HEK293T (cell line): ENCODE data around the gene CCR8.
"Not testable (repeated sequence)": the region's sequence is repeated elsewhere in the genome, so short reads cannot be mapped to it uniquely, and the experiment has no call there.

Experiments
- CTCF ChIA-PET: fragments of 350-600 bp; formaldehyde crosslinking; extraction: SDS; loops from one replicate; lab custom pipeline; 2021; ENCODE audit warnings: antibody characterized with exemption, inconsistent platforms; lab: Yijun Ruan, JAX
- POLR2A ChIA-PET: fragments of 350-600 bp; formaldehyde crosslinking; extraction: SDS; loops from one replicate; lab custom pipeline; 2020; ENCODE audit warnings: antibody characterized with exemption, inconsistent platforms; lab: Yijun Ruan, JAX
- DNase-seq: peaks from one replicate; pipeline ENCODE4 v3.0.0; 2012; ENCODE audit warnings: mixed read lengths; ENCODE audit errors: extremely low spot score
- ARNT ChIP-seq: fragments of 450-650 bp; IDR thresholded peaks from 2 replicates; pipeline ENCODE4 v1.6.1; 2017; ENCODE audit warnings: mild to moderate bottlenecking
- BHLHE40 ChIP-seq: fragments of 450-650 bp; IDR thresholded peaks from 2 replicates; pipeline ENCODE4 v1.6.1; 2016; ENCODE audit warnings: mild to moderate bottlenecking, moderate library complexity, borderline replicate concordance
- CTBP1 ChIP-seq: fragments of 450-650 bp; IDR thresholded peaks from 2 replicates; pipeline ENCODE4 v1.6.1; 2016; ENCODE audit warnings: borderline replicate concordance
- ELF4 ChIP-seq: fragments of 450-650 bp; IDR thresholded peaks from 2 replicates; pipeline ENCODE4 v1.6.1; 2017; ENCODE audit warnings: antibody characterized with exemption
- FOXA1 ChIP-seq: fragments of 450-650 bp; IDR thresholded peaks from 2 replicates; pipeline ENCODE4 v1.6.1; 2016; ENCODE audit warnings: mild to moderate bottlenecking
- FOXK2 ChIP-seq: fragments of 450-650 bp; IDR thresholded peaks from 2 replicates; pipeline ENCODE4 v1.6.1; 2016; ENCODE audit warnings: mild to moderate bottlenecking
- FOXM1 ChIP-seq: fragments of 450-650 bp; IDR thresholded peaks from 2 replicates; pipeline ENCODE4 v1.6.1; 2017; ENCODE audit warnings: mild to moderate bottlenecking, borderline replicate concordance
- HDGF ChIP-seq: fragments of 450-650 bp; IDR thresholded peaks from 2 replicates; pipeline ENCODE4 v1.6.1; 2017; ENCODE audit warnings: antibody characterized with exemption, borderline replicate concordance
- L3MBTL2 ChIP-seq: fragments of 450-650 bp; conservative IDR thresholded peaks from 2 replicates; pipeline ENCODE4 v1.6.1; 2016; ENCODE audit warnings: mild to moderate bottlenecking
- LEF1 ChIP-seq: fragments of 450-650 bp; IDR thresholded peaks from 2 replicates; pipeline ENCODE4 v1.6.1; 2017; ENCODE audit warnings: mild to moderate bottlenecking, borderline replicate concordance
- NFRKB ChIP-seq: fragments of 450-650 bp; IDR thresholded peaks from 2 replicates; pipeline ENCODE4 v1.6.1; 2016; ENCODE audit warnings: mild to moderate bottlenecking, moderate library complexity
- SP1 ChIP-seq: fragments of 450-650 bp; IDR thresholded peaks from 2 replicates; pipeline ENCODE4 v1.6.1; 2017
- SUZ12 ChIP-seq: fragments of 450-650 bp; IDR thresholded peaks from 2 replicates; pipeline ENCODE4 v1.6.1; 2016; ENCODE audit warnings: mild to moderate bottlenecking
- TARDBP ChIP-seq: fragments of 450-650 bp; IDR thresholded peaks from 2 replicates; pipeline ENCODE4 v1.6.1; 2016
- ZNF384 ChIP-seq: fragments of 450-650 bp; IDR thresholded peaks from 2 replicates; pipeline ENCODE4 v1.6.1; 2016
- TF ChIP-seq, protein P1 (sequence below): fragments of 450-650 bp; IDR thresholded peaks from 2 replicates; pipeline ENCODE4 v1.6.1; 2016

CCR8 gene

DNA sequence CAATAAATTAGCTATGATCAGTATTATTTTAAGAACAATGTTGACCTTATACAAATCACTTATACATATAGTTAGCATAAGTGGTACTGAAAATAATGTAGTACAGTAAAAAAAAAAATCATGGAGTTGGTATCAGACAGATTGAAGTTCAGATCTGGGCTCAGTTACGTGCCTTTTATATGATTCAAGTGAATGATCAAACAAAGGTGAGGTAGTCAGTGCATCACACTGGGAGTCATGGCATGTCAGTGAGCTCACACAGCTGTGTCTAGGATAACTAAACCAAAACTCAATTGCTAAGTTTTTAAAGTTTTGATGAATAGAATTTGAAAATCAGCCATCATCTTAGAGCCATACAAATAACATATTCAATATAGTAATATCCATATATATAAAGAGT, 11.2 kb upstream of the CCR8 start:
- no peak for DNase-seq
- ChIA-PET CTCF (no interaction called here), POLR2A (no interaction called here)
- TF ChIP-seq FOXM1 (no peak), SUZ12 (no peak), L3MBTL2 (no peak), HDGF (no peak), NFRKB (no peak), ARNT (no peak), ZNF384 (no peak), FOXA1 (no peak), BHLHE40 (no peak), CTBP1 (no peak), ELF4 (no peak)
- TF ChIP-seq, protein P1, sequence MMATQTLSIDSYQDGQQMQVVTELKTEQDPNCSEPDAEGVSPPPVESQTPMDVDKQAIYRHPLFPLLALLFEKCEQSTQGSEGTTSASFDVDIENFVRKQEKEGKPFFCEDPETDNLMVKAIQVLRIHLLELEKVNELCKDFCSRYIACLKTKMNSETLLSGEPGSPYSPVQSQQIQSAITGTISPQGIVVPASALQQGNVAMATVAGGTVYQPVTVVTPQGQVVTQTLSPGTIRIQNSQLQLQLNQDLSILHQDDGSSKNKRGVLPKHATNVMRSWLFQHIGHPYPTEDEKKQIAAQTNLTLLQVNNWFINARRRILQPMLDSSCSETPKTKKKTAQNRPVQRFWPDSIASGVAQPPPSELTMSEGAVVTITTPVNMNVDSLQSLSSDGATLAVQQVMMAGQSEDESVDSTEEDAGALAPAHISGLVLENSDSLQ, result no peak

GRCh38 chr3:39319249-39319648, 10.3 kb upstream of the CCR8 start:
- ChIA-PET CTCF (no interaction called here), POLR2A (no interaction called here)
- no peak for TF ChIP-seq SP1
- TF ChIP-seq FOXA1, result no peak
- no peak for TF ChIP-seq LEF1
- TF ChIP-seq, protein P1, result no peak
- no peak for TF ChIP-seq SUZ12
- no peak for TF ChIP-seq FOXM1
- no peak for TF ChIP-seq TARDBP
- TF ChIP-seq ZNF384, result no peak
- TF ChIP-seq L3MBTL2, result no peak
- no peak for TF ChIP-seq FOXK2
- no peak for DNase-seq

DNA sequence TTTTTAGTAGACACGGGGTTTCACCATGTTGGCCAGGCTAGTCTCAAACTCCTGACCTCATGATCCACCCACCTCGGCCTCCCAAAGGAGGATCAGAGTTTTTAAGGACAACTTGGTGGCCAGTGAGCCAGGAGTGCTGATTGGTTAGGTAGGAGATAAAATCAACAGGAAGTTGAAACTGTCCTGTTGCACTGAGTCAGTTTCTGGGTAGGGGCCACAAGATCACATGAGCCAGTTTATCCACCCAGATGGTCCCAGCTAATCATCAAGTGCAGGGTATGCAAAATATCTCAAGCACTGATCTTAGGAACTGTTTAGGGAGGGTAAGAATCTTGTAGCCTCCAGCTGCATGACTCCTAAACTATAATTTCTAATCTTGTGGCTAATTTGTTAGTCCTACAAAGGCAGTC, 7.9 kb upstream of the CCR8 start:
- POLR2A ChIA-PET, CTCF ChIA-PET, DNase-seq: not testable (repeated sequence)

DNA sequence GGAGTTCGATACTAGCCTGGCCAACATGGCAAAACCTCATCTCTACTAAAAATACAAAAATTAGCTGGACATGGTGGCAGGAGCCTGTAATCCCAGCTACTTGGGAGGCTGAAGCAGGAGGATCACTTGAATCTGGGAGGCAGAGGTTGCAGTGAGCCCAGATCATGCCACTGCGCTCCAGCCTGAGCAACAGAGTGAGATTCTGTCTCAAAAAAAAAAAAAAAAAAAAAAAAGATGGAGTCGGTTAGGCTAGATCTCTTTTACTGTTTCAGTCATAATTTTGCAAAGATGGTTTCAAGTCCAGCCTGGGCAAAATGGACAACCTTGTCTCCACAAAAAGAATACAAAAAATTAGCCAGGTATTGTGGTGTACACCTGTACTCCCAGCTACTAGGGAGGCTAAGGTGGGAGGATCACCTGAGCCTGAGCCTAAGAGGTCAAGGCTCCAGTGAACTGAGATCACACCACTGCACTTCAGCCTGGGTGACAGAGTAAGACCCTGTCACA, 7.2 kb upstream of the CCR8 start:
- POLR2A ChIA-PET, CTCF ChIA-PET, DNase-seq: not testable (repeated sequence)

- no peak for DNase-seq
- TF ChIP-seq LEF1 (no peak), ZNF384 (no peak), TARDBP (no peak), NFRKB (no peak), ELF4 (no peak), CTBP1 (no peak), HDGF (no peak), FOXK2 (no peak), SP1 (no peak), FOXM1 (no peak), ARNT (no peak), SUZ12 (no peak), L3MBTL2 (no peak), FOXA1 (no peak), BHLHE40 (no peak)
- TF ChIP-seq, protein P1, result no peak
- ChIA-PET CTCF (no interaction called here), POLR2A (no interaction called here)
Measured at GRCh38 chr3:39322936-39323335, 6.6 kb upstream of the CCR8 start.

DNA sequence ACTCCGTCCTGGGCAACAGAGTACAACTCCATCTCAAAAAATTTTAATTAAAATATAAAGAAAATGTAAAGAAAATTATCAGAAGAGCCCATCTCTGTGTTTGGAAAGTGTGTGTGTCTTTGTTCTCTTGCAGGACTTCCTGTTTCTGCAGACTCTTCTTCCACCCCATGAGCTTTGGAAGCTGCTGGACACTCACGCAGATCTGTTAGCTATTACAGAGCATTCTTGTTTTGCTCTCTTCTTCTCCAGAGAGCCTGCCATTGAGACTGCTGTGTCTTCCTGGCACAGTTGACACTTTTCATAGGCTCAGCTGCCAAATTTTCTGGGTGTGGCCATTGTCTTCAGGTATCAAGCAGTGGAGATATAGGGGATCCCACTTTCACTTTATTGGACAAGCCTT, 6.0 kb upstream of the CCR8 start:
- ChIA-PET POLR2A (no interaction called here), CTCF (no interaction called here)
- TF ChIP-seq FOXA1, result no peak
- no peak for TF ChIP-seq FOXM1
- TF ChIP-seq TARDBP, result no peak
- no peak for TF ChIP-seq L3MBTL2
- TF ChIP-seq BHLHE40, result no peak
- TF ChIP-seq, protein P1, result no peak
- no peak for TF ChIP-seq SUZ12
- no peak for TF ChIP-seq SP1
- no peak for TF ChIP-seq NFRKB
- no peak for TF ChIP-seq ARNT
- TF ChIP-seq ELF4, result no peak
- TF ChIP-seq HDGF, result no peak
- no peak for TF ChIP-seq CTBP1
- no peak for TF ChIP-seq FOXK2
- TF ChIP-seq ZNF384, result no peak
- no peak for TF ChIP-seq LEF1
- no peak for DNase-seq

DNA sequence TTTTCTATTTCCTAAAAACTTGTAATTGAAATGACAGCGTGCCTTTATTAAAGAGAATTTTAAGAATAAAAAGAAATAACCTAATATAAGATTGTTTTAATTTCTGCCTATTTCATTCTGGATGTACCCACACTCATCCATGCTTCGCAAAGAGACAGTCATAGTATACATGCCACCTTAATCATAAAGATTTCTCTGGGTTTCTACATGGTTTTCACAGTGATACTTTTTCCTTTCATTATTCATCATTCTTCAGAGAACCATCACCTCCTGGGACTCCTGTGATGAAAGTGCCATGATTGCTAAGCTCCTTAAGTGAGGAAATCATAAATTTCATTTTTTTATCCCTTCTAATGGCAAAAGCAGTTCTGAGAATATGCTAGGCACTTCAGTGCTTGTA, 4.3 kb upstream of the CCR8 start:
- POLR2A ChIA-PET, result no interaction called here

More for the DNA sequence above, 4.3 kb upstream of the CCR8 start:
- TF ChIP-seq ARNT (no peak), SP1 (no peak), TARDBP (no peak), SUZ12 (no peak), CTBP1 (no peak)
- CTCF ChIA-PET, result no interaction called here
- no peak for DNase-seq
